Astrocyte of the spinal cord (primary cell): Measurements from ENCODE around the gene PLD4.
"Not testable (repeated sequence)": the region's sequence is repeated elsewhere in the genome, so short reads cannot be mapped to it uniquely, and the experiment has no call there.

ENCODE experiments used
- DNase-seq: peaks from one replicate; pipeline ENCODE4 v3.0.0; 2011; ENCODE audit warnings: low read depth, low spot score
- H3K4me3 ChIP-seq: 2 replicates; pipeline ENCODE4 v1.5.1; 2011; ENCODE audit warnings: low read depth, mild to moderate bottlenecking, low read length, moderate library complexity
- in situ Hi-C: cut with HindIII; loops from 2 replicates; pipeline ENCODE4 v1.10.0; 2017; ENCODE audit warnings: low sequenced_read_pairs
- TF ChIP-seq, protein P1 (sequence below): IDR thresholded peaks from 2 replicates; pipeline ENCODE4 v1.5.1; 2012; ENCODE audit warnings: low read depth, mild to moderate bottlenecking, low read length, inconsistent platforms

Gene PLD4

GRCh38 chr14:104882991-104883660 is 41.6 kb upstream of the PLD4 start:
- TF ChIP-seq, protein P1, sequence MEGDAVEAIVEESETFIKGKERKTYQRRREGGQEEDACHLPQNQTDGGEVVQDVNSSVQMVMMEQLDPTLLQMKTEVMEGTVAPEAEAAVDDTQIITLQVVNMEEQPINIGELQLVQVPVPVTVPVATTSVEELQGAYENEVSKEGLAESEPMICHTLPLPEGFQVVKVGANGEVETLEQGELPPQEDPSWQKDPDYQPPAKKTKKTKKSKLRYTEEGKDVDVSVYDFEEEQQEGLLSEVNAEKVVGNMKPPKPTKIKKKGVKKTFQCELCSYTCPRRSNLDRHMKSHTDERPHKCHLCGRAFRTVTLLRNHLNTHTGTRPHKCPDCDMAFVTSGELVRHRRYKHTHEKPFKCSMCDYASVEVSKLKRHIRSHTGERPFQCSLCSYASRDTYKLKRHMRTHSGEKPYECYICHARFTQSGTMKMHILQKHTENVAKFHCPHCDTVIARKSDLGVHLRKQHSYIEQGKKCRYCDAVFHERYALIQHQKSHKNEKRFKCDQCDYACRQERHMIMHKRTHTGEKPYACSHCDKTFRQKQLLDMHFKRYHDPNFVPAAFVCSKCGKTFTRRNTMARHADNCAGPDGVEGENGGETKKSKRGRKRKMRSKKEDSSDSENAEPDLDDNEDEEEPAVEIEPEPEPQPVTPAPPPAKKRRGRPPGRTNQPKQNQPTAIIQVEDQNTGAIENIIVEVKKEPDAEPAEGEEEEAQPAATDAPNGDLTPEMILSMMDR: no peak
- no peak for DNase-seq

GRCh38 chr14:104883681-104884361 is 40.9 kb upstream of the PLD4 start:
- no peak overlapping the region for H3K4me3 ChIP-seq
- in situ Hi-C loops: no loop called here
- DNase-seq: no peak
- TF ChIP-seq, protein P1: no peak

More at GRCh38 chr14:104882991-104883660, 41.6 kb upstream of the PLD4 start:
- in situ Hi-C loops: no loop called here
- H3K4me3 ChIP-seq: no peak overlapping the region

DNA sequence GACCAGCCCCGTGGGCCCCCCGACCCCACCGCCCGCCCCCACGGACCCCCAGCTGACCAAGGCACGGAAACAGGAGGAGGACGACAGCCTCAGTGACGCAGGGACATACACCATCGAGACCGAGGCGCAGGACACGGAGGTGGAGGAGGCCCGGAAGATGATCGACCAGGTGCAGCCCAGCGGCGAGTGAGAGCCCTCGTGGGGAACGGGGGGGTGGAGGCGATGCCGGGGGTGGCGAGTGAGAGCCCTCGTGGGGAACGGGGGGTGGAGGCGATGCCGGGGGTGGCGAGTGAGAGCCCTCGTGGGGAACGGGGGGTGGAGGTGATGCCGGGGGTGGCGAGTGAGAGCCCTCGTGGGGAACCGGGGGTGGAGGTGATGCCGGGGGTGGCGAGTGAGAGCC is 40.3 kb upstream of the PLD4 start:
- DNase-seq, in situ Hi-C loops, H3K4me3 ChIP-seq: not testable (repeated sequence)

- in situ Hi-C loops: no loop called here
- no peak for DNase-seq
- no peak overlapping the region for H3K4me3 ChIP-seq
- TF ChIP-seq, protein P1: no peak
Observed at GRCh38 chr14:104885031-104885972, 39.4 kb upstream of the PLD4 start.

DNA sequence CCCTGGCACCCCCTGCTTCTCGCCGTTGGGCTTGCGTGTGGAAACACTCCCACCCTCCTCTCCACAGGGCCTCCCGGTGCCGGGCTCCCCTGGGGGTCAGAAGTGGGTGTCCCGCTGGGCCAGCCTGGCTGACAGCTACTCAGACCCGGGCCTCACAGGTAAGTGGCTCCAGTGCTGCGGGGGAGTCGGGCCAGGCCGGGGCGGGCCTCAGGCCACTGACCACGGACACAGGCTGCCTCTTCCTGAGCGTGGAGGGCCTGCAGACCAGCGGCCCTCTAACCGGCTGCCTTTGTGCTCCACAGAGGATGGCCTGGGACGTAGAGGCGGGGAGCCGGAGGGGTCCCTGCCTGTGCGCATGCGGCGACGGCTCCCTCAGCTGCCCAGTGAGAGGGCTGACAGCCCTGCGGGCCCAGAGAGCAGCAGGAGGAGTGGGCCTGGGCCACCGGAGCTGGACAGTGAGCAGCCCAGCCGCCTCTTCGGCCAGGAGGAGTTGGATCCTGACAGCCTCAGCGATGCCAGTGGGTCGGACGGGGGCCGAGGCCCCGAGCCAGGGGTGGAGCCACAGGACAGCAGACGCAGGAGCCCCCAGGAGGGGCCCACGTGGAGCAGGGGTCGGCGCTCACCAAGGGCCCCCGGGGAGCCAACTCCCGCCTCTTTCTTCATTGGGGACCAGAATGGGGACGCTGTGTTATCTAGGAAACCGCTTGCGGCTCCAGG is 38.5 kb upstream of the PLD4 start:
- TF ChIP-seq, protein P1: no peak
- no peak for DNase-seq
- in situ Hi-C loops: no loop called here
- no peak overlapping the region for H3K4me3 ChIP-seq

- H3K4me3 ChIP-seq: no peak overlapping the region
- TF ChIP-seq, protein P1: no peak
- no peak for DNase-seq
- in situ Hi-C loops: no loop called here
Observed at GRCh38 chr14:104886690-104887622, 37.7 kb upstream of the PLD4 start.
